SK-N-SH treated with all-trans-retinoic acid at 6 μM for 48 hours (cell line): ENCODE data around the gene ZBTB17.
A peak's percentile ranks its signal among the peaks of the same experiment; 100 is the strongest.

Experiments
- ATAC-seq: fragments of 200-7000 bp; cut with Tn5 transposase; 3 replicates; pipeline ENCODE4 v1.9.1; 2020; ENCODE audit warnings: mild to moderate bottlenecking, moderate library complexity
- BACH2 ChIP-seq: fragments of 250-450 bp; sonication (Bioruptor Pico); IDR thresholded peaks from 2 replicates; pipeline ENCODE4 v1.9.0; 2021; ENCODE audit warnings: mild to moderate bottlenecking, borderline replicate concordance
- CREB5 ChIP-seq: fragments of 250-450 bp; sonication (Bioruptor Pico); IDR thresholded peaks from 2 replicates; pipeline ENCODE4 v1.5.1; 2020; ENCODE audit warnings: low read depth, mild to moderate bottlenecking, moderate library complexity
- CSDC2 ChIP-seq: fragments of 250-450 bp; sonication (Bioruptor Pico); IDR thresholded peaks from 2 replicates; pipeline ENCODE4 v1.5.0; 2020; ENCODE audit warnings: mild to moderate bottlenecking, moderate library complexity
- CSRNP3 ChIP-seq: fragments of 250-450 bp; sonication (Bioruptor Pico); IDR thresholded peaks from 2 replicates; pipeline ENCODE4 v1.5.1; 2021; ENCODE audit warnings: mild to moderate bottlenecking, moderate library complexity
- GLIS3 ChIP-seq: fragments of 250-450 bp; sonication (Bioruptor Pico); IDR thresholded peaks from 2 replicates; pipeline ENCODE4 v1.5.0; 2020; ENCODE audit warnings: mild to moderate bottlenecking, moderate library complexity
- ISL1 ChIP-seq: fragments of 250-450 bp; sonication (Bioruptor Pico); IDR thresholded peaks from 2 replicates; pipeline ENCODE4 v2.1.2; 2022; ENCODE audit warnings: mild to moderate bottlenecking, moderate library complexity
- OSR1 ChIP-seq: fragments of 250-450 bp; sonication (Bioruptor Pico); IDR thresholded peaks from 2 replicates; pipeline ENCODE4 v1.8.0; 2022; ENCODE audit warnings: moderate library complexity, mild to moderate bottlenecking, inconsistent platforms
- PATZ1 ChIP-seq: fragments of 250-450 bp; sonication (Bioruptor Pico); IDR thresholded peaks from 2 replicates; pipeline ENCODE4 v1.8.0; 2020; ENCODE audit warnings: mild to moderate bottlenecking, moderate library complexity, borderline replicate concordance
- POU6F1 ChIP-seq: fragments of 250-450 bp; sonication (Bioruptor Pico); IDR thresholded peaks from 2 replicates; pipeline ENCODE4 v1.8.0; 2021; ENCODE audit warnings: low read depth, mild to moderate bottlenecking, moderate library complexity, borderline replicate concordance
- RARB ChIP-seq: fragments of 250-450 bp; sonication (Bioruptor Pico); IDR thresholded peaks from 2 replicates; pipeline ENCODE4 v1.8.0; 2021; ENCODE audit warnings: mild to moderate bottlenecking, moderate library complexity
- SNAI2 ChIP-seq: fragments of 250-450 bp; sonication (Bioruptor Pico); IDR thresholded peaks from 2 replicates; pipeline ENCODE4 v1.5.0; 2020; ENCODE audit warnings: mild to moderate bottlenecking, moderate library complexity
- TCF4 ChIP-seq: fragments of 250-450 bp; sonication (Bioruptor Pico); IDR thresholded peaks from 2 replicates; pipeline ENCODE4 v1.8.0; 2021; ENCODE audit warnings: mild to moderate bottlenecking, moderate library complexity, borderline replicate concordance
- TOX ChIP-seq: fragments of 250-450 bp; sonication (Bioruptor Pico); IDR thresholded peaks from 2 replicates; pipeline ENCODE4 v1.8.0; 2021; ENCODE audit warnings: mild to moderate bottlenecking, moderate library complexity, borderline replicate concordance
- TSHZ2 ChIP-seq: fragments of 250-450 bp; sonication (Bioruptor Pico); IDR thresholded peaks from 2 replicates; pipeline ENCODE4 v1.5.0; 2020; ENCODE audit warnings: mild to moderate bottlenecking, moderate library complexity
- ZNF565 ChIP-seq: fragments of 450-650 bp; formaldehyde crosslinking; conservative IDR thresholded peaks from 2 replicates; pipeline ENCODE4 v1.5.0; 2020; ENCODE audit warnings: low read depth, mild to moderate bottlenecking, moderate library complexity
- ZNF8 ChIP-seq: fragments of 450-650 bp; formaldehyde crosslinking; IDR thresholded peaks from 2 replicates; pipeline ENCODE4 v1.5.0; 2020; ENCODE audit warnings: mild to moderate bottlenecking, moderate library complexity

The ZBTB17 gene

GRCh38 chr1:16018308-16018707 is 42.4 kb upstream of the ZBTB17 start:
- 0 out of 2 replicates have a peak, but pooled peaks have one; percentile 2 for TF ChIP-seq PATZ1
- no peak for TF ChIP-seq TSHZ2 (CRISPR knock-in tag)
- ATAC-seq: peak; percentile 22

- TF ChIP-seq CSRNP3 (CRISPR knock-in tag): no peak
- TF ChIP-seq OSR1: no peak
- no peak for TF ChIP-seq BACH2 (CRISPR knock-in tag)
- 0 out of 2 replicates have a peak, but pooled peaks have one; percentile 11 for TF ChIP-seq TSHZ2 (CRISPR knock-in tag)
- TF ChIP-seq CREB5 (CRISPR knock-in tag): peak; percentile 23; the same call in 1 of the 2 replicates
- 0 out of 2 replicates have a peak, but pooled peaks have one; percentile 48 for TF ChIP-seq SNAI2 (CRISPR knock-in tag)
- no peak for TF ChIP-seq ZNF8 (CRISPR knock-in tag)
- TF ChIP-seq TCF4 (CRISPR knock-in tag): no peak
- 0 out of 2 replicates have a peak, but pooled peaks have one; percentile 15 for TF ChIP-seq ISL1 (CRISPR knock-in tag)
- TF ChIP-seq PATZ1: 0 out of 2 replicates have a peak, but pooled peaks have one; percentile 14
- ATAC-seq: peak; percentile 83
Measured at GRCh38 chr1:16017461-16018303, 41.8 kb upstream of the ZBTB17 start, which contains the start of gene HSPB7. HSPB7 (minus strand) TSS chr1:16018043; CDS start chr1:16017963, 80 bp downstream.

GRCh38 chr1:16017076-16017460 is 41.2 kb upstream of the ZBTB17 start:
- no peak for TF ChIP-seq GLIS3 (CRISPR knock-in tag)
- TF ChIP-seq POU6F1: no peak
- no peak for TF ChIP-seq ZNF565 (CRISPR knock-in tag)
- TF ChIP-seq ISL1 (CRISPR knock-in tag): no peak
- no peak for TF ChIP-seq TCF4 (CRISPR knock-in tag)
- TF ChIP-seq CSDC2: no peak
- no peak for TF ChIP-seq TOX (CRISPR knock-in tag)
- TF ChIP-seq BACH2 (CRISPR knock-in tag): no peak
- no peak for TF ChIP-seq RARB (CRISPR knock-in tag)
- no peak for TF ChIP-seq CREB5 (CRISPR knock-in tag)
- ATAC-seq: no peak
